K562 (cell line): Measurements from ENCODE around the gene GLE1. TPM values are rescaled to one million over a fixed set of nuclear protein-coding genes. Genes with fewer than 3 reads are reported as not detected.
A peak's percentile ranks its signal among the peaks of the same experiment; 100 is the strongest.

Experiments
- CREBBP ChIP-seq: IDR thresholded peaks from one replicate; pipeline ENCODE4 v1.6.1; 2012; ENCODE audit warnings: low read depth, mild to moderate bottlenecking, control low read depth, inconsistent platforms, low read length
- DIDO1 ChIP-seq: fragments of 450-650 bp; IDR thresholded peaks from 2 replicates; pipeline ENCODE4 v1.6.1; 2016; ENCODE audit warnings: low read depth, missing biosample characterization, missing genetic modification characterization
- E2F4 ChIP-seq: sonication (generic); formaldehyde crosslinking; IDR thresholded peaks from 2 replicates; pipeline ENCODE4 v1.8.0; 2022; ENCODE audit warnings: mild to moderate bottlenecking, low read depth, missing genetic modification reagents
- KLF16 ChIP-seq: IDR thresholded peaks from 2 replicates; pipeline ENCODE4 v1.6.1; 2016; ENCODE audit warnings: antibody characterized with exemption
- MLLT1 ChIP-seq, 2 experiments: fragments of 450-650 bp; IDR thresholded peaks; 2 replicates each; pipeline ENCODE4 v1.6.1; 2016
- NFE2L1 ChIP-seq: fragments of 450-650 bp; IDR thresholded peaks from 2 replicates; pipeline ENCODE4 v1.6.1; 2016; ENCODE audit warnings: missing genetic modification characterization, low read depth, mild to moderate bottlenecking, missing compliant biosample characterization, moderate library complexity, borderline replicate concordance
- NUFIP1 ChIP-seq: fragments of 450-650 bp; IDR thresholded peaks from 2 replicates; pipeline ENCODE4 v1.6.1; 2018; ENCODE audit not compliant: partially characterized antibody
- SP1 ChIP-seq: sonication (generic); formaldehyde crosslinking; IDR thresholded peaks from 2 replicates; pipeline ENCODE4 v1.8.1; 2022; ENCODE audit warnings: mild to moderate bottlenecking, missing genetic modification reagents
- TFAP4 ChIP-seq: sonication (generic); formaldehyde crosslinking; IDR thresholded peaks from 2 replicates; pipeline ENCODE4 v1.8.0; 2022; ENCODE audit warnings: missing genetic modification reagents, mild to moderate bottlenecking, moderate library complexity, borderline replicate concordance
- ZNF586 ChIP-seq: fragments of 450-650 bp; formaldehyde crosslinking; conservative IDR thresholded peaks from 2 replicates; pipeline ENCODE4 v1.4.0; 2020; ENCODE audit warnings: mild to moderate bottlenecking, moderate library complexity
- polyA plus RNA-seq, 8 experiments: library from polyadenylated mRNA; depleted of rRNA in 4 of 8; stranded (reverse) in 5 of 8; unstranded in 3 of 8; fragments of >200 nt; fragmentation: Nextera tagmentation in 2 of 8; fragmentation: Illumina TruSeq in 1 of 8; extraction: Ambion mirVana in 2 of 8; extraction: Trizol in 1 of 8; gene quantifications; 2 replicates each; pipeline versions ENCODE4 v1.2.1 to v1.2.3, GENCODE V29; 2011 to 2014; ENCODE audit warnings: inconsistent platforms in 1 of 8, missing spikeins in 1 of 8
- total RNA-seq, 7 experiments: library from RNA; depleted of rRNA in 6 of 7; stranded (reverse); fragments of >200 nt in 6 of 7; fragmentation: Illumina TruSeq in 2 of 7; extraction: Trizol in 2 of 7; gene quantifications; 2 replicates each; pipeline versions ENCODE4 v1.2.1 to v1.2.3, GENCODE V29; 2011 to 2021; ENCODE audit warnings: low replicate concordance in 1 of 7
- TF ChIP-seq, protein P1 (sequence below): fragments of 200-800 bp; sonication (Bioruptor generic); IDR thresholded peaks from 2 replicates; pipeline ENCODE4 v1.6.1; 2016; ENCODE audit warnings: missing genetic modification characterization, missing compliant biosample characterization
- TF ChIP-seq, protein P2 (sequence below): fragments of 450-650 bp; IDR thresholded peaks from 2 replicates; pipeline ENCODE4 v1.6.1; 2016; ENCODE audit warnings: antibody characterized with exemption
- TF ChIP-seq, protein P3 (sequence below): IDR thresholded peaks from 2 replicates; pipeline ENCODE4 v1.6.1; 2012; ENCODE audit warnings: low read depth, low read length, improper control_type of control experiment, borderline replicate concordance

The GLE1 gene
- total and polyA plus RNA-seq, 9 of the 15 experiments (the other 6 are each of a cell fraction or from before 2014, with no cell fraction given), result 15.9 to 44.8 (median 37.6) TPM

GRCh38 chr9:128558431-128559310, 54.2 kb downstream of the GLE1 start (continued):
- TF ChIP-seq, protein P1, sequence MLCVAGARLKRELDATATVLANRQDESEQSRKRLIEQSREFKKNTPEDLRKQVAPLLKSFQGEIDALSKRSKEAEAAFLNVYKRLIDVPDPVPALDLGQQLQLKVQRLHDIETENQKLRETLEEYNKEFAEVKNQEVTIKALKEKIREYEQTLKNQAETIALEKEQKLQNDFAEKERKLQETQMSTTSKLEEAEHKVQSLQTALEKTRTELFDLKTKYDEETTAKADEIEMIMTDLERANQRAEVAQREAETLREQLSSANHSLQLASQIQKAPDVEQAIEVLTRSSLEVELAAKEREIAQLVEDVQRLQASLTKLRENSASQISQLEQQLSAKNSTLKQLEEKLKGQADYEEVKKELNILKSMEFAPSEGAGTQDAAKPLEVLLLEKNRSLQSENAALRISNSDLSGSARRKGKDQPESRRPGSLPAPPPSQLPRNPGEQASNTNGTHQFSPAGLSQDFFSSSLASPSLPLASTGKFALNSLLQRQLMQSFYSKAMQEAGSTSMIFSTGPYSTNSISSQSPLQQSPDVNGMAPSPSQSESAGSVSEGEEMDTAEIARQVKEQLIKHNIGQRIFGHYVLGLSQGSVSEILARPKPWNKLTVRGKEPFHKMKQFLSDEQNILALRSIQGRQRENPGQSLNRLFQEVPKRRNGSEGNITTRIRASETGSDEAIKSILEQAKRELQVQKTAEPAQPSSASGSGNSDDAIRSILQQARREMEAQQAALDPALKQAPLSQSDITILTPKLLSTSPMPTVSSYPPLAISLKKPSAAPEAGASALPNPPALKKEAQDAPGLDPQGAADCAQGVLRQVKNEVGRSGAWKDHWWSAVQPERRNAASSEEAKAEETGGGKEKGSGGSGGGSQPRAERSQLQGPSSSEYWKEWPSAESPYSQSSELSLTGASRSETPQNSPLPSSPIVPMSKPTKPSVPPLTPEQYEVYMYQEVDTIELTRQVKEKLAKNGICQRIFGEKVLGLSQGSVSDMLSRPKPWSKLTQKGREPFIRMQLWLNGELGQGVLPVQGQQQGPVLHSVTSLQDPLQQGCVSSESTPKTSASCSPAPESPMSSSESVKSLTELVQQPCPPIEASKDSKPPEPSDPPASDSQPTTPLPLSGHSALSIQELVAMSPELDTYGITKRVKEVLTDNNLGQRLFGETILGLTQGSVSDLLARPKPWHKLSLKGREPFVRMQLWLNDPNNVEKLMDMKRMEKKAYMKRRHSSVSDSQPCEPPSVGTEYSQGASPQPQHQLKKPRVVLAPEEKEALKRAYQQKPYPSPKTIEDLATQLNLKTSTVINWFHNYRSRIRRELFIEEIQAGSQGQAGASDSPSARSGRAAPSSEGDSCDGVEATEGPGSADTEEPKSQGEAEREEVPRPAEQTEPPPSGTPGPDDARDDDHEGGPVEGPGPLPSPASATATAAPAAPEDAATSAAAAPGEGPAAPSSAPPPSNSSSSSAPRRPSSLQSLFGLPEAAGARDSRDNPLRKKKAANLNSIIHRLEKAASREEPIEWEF (CRISPR knock-in tag), result peak; percentile 93; the same call in 1 of the 2 replicates
- no peak for TF ChIP-seq NUFIP1
- TF ChIP-seq DIDO1 (tag), result peak; percentile 60; the same call in 1 of the 2 replicates
- TF ChIP-seq E2F4 (CRISPR knock-in tag), result no peak
- peak; percentile 79 for TF ChIP-seq TFAP4
- TF ChIP-seq, protein P2, sequence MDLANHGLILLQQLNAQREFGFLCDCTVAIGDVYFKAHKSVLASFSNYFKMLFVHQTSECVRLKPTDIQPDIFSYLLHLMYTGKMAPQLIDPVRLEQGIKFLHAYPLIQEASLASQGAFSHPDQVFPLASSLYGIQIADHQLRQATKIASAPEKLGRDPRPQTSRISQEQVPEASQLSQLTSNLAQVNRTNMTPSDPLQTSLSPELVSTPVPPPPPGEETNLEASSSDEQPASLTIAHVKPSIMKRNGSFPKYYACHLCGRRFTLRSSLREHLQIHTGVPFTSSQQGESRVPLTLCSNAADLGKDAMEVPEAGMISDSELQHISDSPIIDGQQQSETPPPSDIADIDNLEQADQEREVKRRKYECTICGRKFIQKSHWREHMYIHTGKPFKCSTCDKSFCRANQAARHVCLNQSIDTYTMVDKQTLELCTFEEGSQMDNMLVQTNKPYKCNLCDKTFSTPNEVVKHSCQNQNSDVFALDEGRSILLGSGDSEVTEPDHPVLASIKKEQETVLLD, result peak; percentile 85
- TF ChIP-seq KLF16, result peak; percentile 94
- peak; percentile 71 to 99; a peak in 3 of 4 replicates for TF ChIP-seq MLLT1 (IDR thresholded peaks at IDR 0.05)
- no peak for TF ChIP-seq ZNF586 (CRISPR knock-in tag)
- peak; percentile 92 for TF ChIP-seq SP1 (CRISPR knock-in tag)
- TF ChIP-seq NFE2L1 (tag), result no peak
- TF ChIP-seq, protein P3, sequence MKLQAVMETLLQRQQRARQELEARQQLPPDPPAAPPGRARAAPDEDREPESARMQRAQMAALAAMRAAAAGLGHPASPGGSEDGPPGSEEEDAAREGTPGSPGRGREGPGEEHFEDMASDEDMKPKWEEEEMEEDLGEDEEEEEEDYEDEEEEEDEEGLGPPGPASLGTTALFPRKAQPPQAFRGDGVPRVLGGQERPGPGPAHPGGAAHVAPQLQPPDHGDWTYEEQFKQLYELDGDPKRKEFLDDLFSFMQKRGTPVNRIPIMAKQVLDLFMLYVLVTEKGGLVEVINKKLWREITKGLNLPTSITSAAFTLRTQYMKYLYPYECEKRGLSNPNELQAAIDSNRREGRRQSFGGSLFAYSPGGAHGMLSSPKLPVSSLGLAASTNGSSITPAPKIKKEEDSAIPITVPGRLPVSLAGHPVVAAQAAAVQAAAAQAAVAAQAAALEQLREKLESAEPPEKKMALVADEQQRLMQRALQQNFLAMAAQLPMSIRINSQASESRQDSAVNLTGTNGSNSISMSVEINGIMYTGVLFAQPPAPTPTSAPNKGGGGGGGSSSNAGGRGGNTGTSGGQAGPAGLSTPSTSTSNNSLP, result 0 out of 2 replicates have a peak, but pooled peaks have one; percentile 35
- TF ChIP-seq CREBBP, result no peak
